ENCODE results near the gene ATXN1. TPM values are rescaled to one million over a fixed set of nuclear protein-coding genes. Genes with fewer than 3 reads are reported as not detected.

Gene ATXN1
- total RNA-seq, 4 donors from 2014 or later: 16.3 to 52.2 (median 25.7) TPM

GRCh38 chr6:16338577-16339264 lies 422.5 kb downstream of the ATXN1 start:
- TF ChIP-seq, protein P1, sequence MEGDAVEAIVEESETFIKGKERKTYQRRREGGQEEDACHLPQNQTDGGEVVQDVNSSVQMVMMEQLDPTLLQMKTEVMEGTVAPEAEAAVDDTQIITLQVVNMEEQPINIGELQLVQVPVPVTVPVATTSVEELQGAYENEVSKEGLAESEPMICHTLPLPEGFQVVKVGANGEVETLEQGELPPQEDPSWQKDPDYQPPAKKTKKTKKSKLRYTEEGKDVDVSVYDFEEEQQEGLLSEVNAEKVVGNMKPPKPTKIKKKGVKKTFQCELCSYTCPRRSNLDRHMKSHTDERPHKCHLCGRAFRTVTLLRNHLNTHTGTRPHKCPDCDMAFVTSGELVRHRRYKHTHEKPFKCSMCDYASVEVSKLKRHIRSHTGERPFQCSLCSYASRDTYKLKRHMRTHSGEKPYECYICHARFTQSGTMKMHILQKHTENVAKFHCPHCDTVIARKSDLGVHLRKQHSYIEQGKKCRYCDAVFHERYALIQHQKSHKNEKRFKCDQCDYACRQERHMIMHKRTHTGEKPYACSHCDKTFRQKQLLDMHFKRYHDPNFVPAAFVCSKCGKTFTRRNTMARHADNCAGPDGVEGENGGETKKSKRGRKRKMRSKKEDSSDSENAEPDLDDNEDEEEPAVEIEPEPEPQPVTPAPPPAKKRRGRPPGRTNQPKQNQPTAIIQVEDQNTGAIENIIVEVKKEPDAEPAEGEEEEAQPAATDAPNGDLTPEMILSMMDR (IDR thresholded peaks at IDR 0.05): no peak
- no peak for TF ChIP-seq POLR2A (IDR thresholded peaks at IDR 0.05)
- no peak overlapping the region for H3K4me3 ChIP-seq (ENCODE audit: low read depth, poor library complexity, severe bottlenecking)
- 20 to 23% methylated on average over 10 of the region's 10 CpGs for WGBS, 2 donors
- DNase-seq (ENCODE audit: low spot score in 2 of 2): peak; percentile 80 to 96
- intact Hi-C loops (cut with DNase I; ENCODE audit: low total_unique reads): loop anchor here (10.0 kb wide), 2 partner anchors 66 to 626 kb away; no protein-coding TSS in a partner anchor

- no peak overlapping the region for H3K4me3 ChIP-seq (ENCODE audit: low read depth, poor library complexity, severe bottlenecking)
- DNase-seq (ENCODE audit: low spot score in 2 of 2): peak; percentile 87 to 98
- intact Hi-C loops (cut with DNase I; ENCODE audit: low total_unique reads): loop anchor here (10.0 kb wide), 2 partner anchors 67 to 627 kb away; no protein-coding TSS in a partner anchor
- TF ChIP-seq POLR2A (IDR thresholded peaks at IDR 0.05): no peak
- TF ChIP-seq, protein P1 (IDR thresholded peaks at IDR 0.05): no peak
- 14 to 20% methylated on average over 13 of the region's 13 CpGs for WGBS, 2 donors
Measured at GRCh38 chr6:16337295-16337975, 423.8 kb downstream of the ATXN1 start.

- intact Hi-C loops (cut with DNase I; ENCODE audit: low total_unique reads): loop anchor here (10.0 kb wide), 2 partner anchors 68 to 628 kb away; no protein-coding TSS in a partner anchor
- no peak for TF ChIP-seq POLR2A (IDR thresholded peaks at IDR 0.05)
- TF ChIP-seq, protein P1 (IDR thresholded peaks at IDR 0.05): no peak
- H3K4me3 ChIP-seq (ENCODE audit: low read depth, poor library complexity, severe bottlenecking): no peak overlapping the region
- 39 to 50% methylated on average over 6 of the region's 6 CpGs for WGBS, 2 donors
- no peak for DNase-seq (ENCODE audit: low spot score in 2 of 2)
Measured at GRCh38 chr6:16336911-16337294, 424.4 kb downstream of the ATXN1 start.

DNA sequence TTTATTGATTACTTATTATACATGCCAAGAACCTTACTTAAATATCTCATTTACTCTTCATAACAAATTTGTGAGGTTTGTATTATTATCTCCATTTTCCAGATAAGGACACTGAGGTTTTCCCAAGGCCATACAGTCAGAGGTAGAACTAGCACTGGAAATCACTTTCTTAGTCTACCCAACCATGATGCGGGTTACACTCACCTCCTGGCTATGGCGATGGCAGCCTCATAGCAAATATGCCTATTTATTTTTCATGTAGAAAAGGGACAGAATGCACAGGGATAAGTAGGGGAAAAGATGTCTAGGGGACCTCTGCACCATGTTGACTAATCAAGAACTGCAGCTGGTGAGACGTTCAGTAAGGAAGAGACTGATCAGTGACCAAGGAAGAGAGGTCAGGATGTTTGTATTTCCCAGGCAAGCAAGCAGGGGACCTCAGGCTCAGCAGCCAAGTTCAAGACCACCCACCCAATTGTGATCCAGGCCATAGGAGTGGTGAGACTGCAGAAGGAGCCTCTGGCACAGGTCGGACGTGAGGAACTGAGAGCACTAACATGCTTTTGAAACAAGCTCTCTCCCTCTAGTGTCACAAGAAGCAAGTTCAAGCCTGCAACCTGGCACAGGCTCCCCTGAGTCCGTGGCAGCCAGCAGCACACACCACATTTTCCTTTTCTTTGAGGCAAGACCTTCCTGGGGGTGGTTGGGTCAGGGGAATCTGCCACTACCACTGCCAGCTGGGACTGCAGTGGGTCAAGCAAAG lies 425.0 kb downstream of the ATXN1 start:
- TF ChIP-seq, protein P1 (IDR thresholded peaks at IDR 0.05): no peak
- no peak for TF ChIP-seq POLR2A (IDR thresholded peaks at IDR 0.05)
- intact Hi-C loops (cut with DNase I; ENCODE audit: low total_unique reads): loop anchor here (10.0 kb wide), 2 partner anchors 69 to 629 kb away; no protein-coding TSS in a partner anchor
- H3K4me3 ChIP-seq (ENCODE audit: low read depth, poor library complexity, severe bottlenecking): no peak overlapping the region
- 58 to 60% methylated on average over 6 of the region's 6 CpGs for WGBS, 2 donors
- DNase-seq (ENCODE audit: low spot score in 2 of 2): no peak

DNA sequence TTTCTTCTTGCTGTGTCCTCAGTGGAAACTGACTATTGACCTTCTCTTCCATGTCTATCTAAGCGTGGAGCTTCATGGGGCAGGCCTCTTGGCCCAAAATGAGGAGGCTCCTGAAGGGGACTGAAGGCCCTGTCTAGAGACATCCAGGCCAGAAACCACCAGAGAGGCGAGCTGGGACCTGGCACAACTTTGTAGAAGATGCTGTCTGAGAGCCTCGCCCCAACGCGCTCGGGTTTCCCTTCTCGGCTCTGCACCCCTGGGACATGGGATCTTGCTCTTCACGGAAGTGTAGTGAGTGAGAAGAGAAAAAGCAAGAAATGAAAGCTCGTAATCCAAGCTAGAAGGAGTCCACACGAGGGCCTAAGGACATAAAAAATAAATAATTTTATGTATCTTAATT lies 426.1 kb downstream of the ATXN1 start:
- TF ChIP-seq POLR2A (IDR thresholded peaks at IDR 0.05): no peak
- TF ChIP-seq, protein P1 (IDR thresholded peaks at IDR 0.05): no peak
- H3K4me3 ChIP-seq (ENCODE audit: low read depth, poor library complexity, severe bottlenecking): no peak overlapping the region
- intact Hi-C loops (cut with DNase I; ENCODE audit: low total_unique reads): loop anchor here (10.0 kb wide), 2 partner anchors 70 to 630 kb away; no protein-coding TSS in a partner anchor
- 48 to 58% methylated on average over 10 of the region's 10 CpGs for WGBS, 2 donors
- no peak for DNase-seq (ENCODE audit: low spot score in 2 of 2)

Data from lower leg skin (tissue), 4 donors.